GM21526 (cell line): ENCODE results near the gene PTPRE.
A peak's percentile ranks its signal among the peaks of the same experiment; 100 is the strongest.

Experiments used
- ATAC-seq: cut with Tn5 transposase; IDR thresholded peaks from one replicate; pipeline ENCODE4 v1.9.1; 2021; ENCODE audit warnings: moderate library complexity; ENCODE audit not compliant: unreplicated experiment, low FRiP score

Gene PTPRE, protein sequence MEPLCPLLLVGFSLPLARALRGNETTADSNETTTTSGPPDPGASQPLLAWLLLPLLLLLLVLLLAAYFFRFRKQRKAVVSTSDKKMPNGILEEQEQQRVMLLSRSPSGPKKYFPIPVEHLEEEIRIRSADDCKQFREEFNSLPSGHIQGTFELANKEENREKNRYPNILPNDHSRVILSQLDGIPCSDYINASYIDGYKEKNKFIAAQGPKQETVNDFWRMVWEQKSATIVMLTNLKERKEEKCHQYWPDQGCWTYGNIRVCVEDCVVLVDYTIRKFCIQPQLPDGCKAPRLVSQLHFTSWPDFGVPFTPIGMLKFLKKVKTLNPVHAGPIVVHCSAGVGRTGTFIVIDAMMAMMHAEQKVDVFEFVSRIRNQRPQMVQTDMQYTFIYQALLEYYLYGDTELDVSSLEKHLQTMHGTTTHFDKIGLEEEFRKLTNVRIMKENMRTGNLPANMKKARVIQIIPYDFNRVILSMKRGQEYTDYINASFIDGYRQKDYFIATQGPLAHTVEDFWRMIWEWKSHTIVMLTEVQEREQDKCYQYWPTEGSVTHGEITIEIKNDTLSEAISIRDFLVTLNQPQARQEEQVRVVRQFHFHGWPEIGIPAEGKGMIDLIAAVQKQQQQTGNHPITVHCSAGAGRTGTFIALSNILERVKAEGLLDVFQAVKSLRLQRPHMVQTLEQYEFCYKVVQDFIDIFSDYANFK

DNA sequence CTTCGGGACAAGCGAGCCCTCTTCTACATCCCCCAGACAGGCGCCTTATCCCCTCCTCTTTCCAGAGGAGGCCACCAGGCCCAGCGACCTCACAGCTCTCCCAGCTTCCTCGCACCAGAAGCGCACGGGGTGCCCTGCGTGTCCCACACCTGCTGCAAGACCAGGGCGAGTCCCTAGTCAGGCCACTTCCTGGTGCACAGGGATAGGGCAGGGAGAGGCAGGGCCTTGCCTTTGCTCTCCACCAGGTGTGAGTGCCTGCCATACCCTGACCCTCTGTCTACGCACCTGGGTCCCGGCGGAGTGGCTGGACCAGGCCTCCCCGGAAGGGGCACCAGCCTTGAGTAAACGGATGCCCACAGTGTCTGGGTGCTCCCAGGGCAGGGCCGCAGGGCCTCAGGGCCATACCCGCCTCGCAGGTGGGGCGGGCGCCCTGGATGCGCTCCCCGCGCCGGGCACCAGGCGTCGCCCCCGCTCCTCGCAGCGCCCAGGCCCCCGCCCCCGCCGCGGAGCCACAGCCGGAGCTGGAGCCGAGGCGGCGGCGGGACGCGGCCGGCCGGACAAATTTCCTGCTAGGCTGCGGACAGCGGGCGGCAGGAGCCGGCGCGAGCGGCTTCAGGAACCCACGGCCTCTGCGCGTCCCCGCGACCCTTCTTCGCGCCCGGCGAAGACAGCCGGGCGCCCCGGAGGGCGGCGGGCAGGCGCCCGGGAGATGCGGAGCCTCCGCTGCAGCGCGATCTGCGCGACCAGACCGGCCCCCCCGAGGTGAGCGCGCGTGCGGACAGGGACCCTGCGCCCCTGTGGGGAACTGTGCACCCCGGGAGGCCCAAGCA lies at the start of gene PTPRE:
TSS of gene PTPRE (plus strand) at position 556 of the 830 bp plus-strand sequence. CDS start 133,779 bp downstream, outside the sequence.
- ATAC-seq, result peak; percentile 93

DNA sequence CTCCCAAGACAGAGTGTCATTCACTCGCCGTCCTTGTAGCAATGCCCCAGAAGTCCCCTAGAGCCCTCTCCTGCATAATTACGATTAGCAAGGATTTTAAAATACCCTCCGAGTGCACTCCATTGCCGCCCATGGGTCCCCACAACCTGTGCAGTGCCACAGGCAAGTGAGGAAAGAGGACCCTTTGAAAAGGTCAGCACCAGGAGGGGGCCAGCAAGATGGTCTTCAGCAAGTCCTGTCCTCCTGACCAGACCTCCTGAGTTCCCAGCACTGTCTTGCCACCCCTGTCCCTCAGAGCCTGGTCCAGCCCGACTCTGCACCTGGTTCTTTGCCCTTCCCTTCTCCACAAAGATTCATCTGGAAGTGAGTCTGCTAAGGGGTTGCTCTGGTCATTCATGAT lies 46.3 kb upstream of the PTPRE start:
- no peak for ATAC-seq

DNA sequence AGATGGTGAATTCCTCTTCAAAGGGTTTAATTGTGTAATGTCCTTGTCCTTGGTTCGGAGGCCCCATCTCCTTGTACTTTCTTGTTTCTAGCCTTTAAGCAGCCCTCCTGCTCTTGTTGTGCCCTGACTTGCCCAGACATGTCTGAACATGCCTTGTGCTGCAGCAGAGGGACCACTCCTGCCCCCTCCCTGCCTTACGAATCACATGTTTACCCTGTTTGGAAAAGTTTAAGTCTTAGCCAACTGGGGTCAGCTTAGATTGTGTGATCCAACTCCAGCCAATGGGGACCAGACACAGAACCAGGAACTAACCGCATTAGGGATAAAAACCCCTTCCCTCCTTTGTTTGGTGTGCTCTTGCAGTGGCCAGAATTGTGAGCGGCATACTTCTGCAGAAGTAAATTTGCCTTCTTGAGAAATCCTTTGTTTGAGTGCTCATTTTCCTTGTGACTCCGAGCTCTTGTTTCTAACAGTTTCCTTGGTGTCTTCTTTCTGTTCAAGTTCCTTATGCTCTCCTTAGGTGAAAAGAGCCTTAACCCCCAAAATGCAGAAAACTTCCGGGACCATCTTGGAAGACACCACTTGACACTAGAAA lies 43.6 kb upstream of the PTPRE start:
- no peak for ATAC-seq

DNA sequence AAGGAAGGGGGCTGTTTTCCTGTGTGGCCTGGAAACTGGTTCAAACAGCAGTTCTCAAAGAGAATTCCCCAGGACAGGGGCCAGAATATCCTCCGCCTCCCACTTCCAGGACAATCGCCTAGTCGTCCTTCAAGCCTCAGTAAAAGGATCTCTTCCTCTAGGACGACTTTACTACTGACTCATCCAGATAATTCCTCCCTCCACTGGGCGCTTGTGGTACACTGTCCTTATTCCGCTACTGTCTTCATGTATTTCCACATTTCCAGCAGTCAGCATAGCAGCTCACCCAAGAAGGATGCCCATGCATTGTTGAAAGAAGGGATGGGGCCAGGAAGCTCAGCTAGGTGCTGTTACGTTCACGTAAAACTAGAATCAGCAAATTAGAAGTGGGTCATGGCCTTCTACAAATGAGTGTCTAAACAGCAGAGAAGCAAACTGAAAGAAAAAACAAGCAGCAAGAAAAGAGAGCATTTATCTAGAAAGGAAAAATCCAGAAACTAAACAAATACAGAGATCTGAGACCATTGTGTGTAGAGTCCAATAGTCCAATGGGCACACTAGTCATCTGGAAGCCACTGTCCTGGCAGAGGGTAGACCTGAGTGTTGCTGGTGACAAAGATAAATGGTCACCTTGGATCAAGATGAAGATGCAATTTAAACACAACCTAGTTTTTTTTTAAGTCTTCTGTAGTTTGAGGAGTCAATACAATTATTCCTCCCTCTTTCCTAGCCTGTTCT lies 40.5 kb upstream of the PTPRE start:
- ATAC-seq, result no peak

DNA sequence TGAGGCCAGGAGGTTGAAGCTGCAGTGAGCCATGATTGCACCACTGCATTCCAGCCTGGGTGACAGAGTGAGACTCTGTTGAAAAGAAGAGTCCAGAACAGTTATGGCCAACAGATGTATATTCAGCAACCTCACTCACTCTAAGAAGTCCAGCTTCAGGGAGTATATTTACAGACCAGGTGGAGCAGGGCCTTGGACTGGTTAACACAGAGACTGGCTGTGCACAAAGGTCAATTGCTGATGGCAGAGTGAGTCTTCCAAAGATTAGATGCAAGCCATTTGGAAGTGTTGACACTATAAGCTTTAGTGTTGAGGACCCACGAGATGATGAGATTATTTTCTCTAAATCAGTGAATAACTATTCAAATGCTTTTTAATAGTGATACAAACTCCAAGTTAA lies 39.1 kb upstream of the PTPRE start:
- no peak for ATAC-seq

DNA sequence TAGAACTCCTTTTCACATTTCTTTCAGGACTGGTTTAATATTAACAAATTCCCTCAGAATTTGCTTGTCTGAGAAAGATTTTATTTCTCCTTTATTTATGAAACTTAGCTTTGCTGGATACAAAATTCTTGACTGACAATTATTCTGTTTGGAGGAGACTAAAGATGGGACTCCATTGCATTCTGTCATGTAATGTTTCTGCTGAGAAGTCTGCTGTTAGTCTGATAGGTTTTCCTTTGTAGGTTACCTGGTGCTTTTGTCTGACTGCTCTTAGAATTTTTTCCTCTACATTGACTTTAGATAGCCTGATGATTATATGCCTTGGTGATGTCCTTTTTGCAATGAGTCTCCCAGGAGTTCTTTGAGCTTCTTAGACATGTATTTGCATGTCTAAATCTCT lies 37.6 kb upstream of the PTPRE start:
- no peak for ATAC-seq

DNA sequence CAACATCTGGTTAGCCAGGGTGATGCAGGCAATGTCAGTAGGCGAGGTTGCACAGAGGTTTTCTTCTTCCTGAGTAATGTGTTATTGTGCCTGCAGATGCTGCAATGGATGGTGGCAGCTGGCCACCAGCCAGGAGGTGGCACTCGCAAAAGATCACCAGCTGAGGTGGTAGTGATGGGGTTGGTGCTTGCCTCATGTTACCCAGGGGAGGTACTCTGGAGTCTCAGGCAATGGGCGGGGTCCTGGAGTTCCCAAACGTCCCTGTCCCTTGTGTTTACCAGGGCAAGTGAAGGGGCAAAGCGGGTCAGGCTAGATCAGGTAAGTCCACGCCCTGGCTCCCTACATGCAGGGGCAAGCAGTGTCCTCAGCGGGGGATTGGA lies 35.3 kb upstream of the PTPRE start:
- ATAC-seq, result no peak

DNA sequence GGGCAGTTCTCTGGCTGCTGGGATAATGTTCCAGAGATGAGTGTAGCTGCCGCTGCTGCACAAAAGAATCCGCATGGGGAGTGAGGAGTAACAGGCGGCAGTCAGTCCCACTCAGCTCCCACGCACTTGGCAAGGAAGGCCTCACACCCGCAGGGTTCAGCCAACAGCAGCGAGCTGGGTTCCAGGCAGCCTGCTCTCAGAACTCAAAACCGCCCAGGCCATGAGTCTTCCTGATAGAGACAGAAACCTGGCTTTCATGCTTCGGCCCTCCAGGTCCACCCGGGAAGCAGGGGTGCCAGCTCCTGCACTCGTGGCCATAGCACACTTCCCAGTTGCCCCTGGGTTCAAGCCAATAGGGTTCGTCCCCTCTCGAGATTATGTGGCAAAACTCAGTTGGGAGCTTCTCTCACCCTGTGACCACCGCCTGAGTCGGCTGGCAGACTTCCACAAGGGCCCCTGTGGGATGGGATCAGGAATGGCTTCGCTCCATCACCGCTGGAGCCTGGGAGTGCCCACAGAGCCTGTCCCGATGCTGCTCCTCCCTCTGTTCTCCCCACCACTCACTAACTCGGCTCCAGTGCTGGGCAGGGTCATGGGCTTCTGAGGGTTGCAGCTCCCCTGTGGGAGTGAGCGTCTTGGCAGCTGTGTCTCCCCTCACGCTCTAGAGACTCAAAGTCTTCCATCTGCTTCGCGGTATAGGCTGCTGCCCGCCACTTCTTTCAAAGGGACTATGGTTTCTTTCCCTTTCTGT lies 34.7 kb upstream of the PTPRE start:
- no peak for ATAC-seq

DNA sequence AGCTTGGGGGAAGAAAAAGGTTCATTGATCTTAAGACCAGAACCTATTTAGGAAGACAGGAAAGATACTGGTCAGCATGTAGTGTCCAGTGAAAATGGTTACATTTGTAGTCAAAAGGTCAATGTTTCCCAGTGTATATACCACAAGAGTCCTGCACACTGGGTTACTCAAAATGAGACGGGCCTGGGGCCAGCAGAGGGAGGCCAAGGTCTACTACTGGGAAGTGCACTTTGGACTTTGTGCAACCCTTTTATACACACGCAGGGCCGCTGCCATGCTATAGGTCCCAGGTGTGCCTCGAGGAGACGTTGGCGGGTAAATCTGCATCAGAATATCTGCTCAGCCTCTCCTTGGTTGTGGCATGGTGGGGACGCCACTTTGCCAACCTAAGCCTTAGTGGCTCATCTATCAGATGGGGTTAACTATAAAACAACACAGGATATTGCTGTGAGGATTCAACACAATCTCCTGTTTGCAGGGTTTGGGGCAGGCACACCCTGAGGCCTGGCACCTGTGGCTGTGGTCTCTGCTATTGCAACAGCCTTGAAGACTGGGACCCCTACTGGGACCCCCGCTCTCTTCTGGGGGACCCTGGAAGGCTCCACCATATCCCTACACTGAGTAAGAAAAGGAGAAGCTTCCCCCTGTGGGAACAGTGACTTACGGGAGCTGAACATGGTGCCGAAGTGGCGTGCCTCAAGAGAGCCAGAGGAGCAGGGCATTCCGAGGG lies 33.9 kb upstream of the PTPRE start:
- ATAC-seq, result no peak

DNA sequence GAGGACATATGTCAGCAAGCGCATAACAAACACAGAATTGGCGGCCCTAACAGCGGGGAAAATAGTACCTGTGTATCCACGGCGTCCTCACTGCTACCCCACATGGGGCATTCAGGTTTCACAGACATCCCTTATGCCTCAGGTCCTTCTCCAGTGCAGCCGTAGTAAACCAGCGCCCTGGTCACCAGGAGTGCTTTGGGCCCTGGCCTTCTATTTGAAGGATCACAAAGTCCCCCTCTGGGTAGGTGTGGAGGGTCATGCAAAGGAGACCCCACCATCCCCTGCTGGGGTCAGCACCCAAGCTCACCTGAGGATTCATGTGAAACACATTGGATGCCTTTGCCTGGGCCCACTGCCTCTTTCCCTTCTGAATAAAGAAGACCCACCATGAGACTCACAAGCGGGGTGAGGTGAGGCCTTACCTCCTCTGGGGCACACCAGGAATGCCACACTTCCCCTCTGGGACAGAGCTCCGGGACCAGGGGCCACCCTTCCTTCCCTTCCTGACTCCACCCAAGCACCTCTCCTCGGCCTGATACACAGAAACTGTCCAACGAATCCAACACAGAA lies 32.9 kb upstream of the PTPRE start:
- no peak for ATAC-seq

DNA sequence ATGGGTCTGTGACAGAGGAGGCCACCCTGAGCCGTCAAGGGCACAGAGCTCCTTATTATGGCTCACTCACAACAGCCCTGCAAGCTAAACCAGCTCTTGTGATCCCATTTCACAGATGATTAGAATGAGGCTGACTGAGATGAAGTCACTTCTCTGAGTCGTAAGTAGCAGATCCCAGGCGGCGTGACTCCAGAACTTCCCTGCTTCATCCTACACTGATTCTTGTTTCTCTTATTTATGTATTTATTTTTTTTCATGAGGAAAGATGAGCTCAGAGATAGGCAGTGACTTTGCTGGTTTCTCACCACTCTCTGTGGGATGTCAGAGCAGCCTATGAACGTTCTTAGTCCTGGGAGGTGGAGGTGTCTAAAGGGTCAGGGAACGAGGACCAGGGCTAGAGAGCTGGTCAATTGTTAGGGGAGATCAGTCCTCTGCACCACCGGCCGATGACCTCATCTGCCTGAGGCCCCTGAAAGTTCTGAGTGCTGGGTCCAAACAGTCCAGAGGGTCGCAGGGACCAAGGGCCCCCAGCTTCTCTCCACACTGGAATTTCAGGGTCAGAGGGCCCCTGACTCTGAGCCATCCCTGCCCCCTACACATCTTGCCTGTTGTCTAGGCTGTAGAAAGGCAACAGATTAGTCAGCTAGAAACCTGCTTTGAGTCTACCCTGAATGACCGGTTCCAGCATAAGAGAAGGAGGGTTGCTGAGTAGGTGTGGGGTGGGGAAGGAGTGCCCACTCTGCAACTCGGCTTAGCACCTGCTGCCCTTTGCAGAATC lies 32.0 kb upstream of the PTPRE start:
- ATAC-seq, result no peak

DNA sequence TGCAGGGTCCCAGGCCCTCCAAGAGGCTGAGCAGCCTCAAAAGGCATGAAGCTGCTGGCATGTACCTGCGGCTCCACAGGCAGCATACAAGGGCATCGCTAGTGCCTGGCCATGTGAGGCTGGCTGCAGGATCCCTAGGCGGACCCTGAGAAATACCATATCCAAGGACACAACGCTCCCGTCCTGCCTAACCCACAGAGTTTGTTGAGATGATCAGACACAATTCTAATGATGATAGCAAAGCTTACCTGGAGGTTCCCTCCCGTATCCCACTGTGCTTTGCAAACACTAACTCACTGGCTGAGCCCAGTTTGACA lies 31.5 kb upstream of the PTPRE start:
- no peak for ATAC-seq

DNA sequence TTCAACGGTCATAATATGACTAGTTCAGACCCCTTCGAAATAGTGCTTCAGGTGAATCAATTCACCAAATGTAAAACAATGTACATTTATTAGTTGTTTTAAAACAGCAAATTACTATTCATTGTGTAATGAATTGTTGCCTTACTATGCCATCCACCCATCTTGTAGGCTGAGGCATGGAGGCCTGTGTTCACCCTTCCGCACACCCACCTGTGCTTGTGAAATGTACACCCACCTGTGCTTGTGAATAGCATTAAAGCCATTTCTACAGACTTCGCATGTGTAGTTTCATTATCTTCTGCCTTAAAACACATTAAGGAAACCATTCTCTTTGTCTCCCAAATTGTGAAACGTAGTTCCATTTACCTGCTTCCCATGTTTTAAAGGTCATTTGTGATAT lies 31.0 kb upstream of the PTPRE start:
- no peak for ATAC-seq

DNA sequence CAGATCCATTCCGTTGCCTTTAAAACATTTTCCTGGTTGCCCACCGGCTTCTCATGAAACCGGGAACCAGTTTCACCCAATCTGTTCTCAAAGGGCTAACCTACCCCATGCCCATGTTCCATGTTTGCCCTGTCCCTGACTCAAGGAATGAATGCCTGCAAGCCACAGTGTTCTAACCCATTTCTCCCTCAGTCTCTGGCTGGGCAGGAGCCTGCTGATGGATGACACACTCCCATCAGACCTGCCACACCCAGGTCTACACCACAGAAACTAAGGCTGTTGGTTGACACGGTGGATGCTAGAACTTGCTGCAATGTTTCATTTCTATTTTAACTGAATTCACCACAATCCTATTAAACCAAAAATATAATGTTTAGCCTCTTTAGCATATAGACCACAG lies 29.8 kb upstream of the PTPRE start:
- ATAC-seq, result no peak

DNA sequence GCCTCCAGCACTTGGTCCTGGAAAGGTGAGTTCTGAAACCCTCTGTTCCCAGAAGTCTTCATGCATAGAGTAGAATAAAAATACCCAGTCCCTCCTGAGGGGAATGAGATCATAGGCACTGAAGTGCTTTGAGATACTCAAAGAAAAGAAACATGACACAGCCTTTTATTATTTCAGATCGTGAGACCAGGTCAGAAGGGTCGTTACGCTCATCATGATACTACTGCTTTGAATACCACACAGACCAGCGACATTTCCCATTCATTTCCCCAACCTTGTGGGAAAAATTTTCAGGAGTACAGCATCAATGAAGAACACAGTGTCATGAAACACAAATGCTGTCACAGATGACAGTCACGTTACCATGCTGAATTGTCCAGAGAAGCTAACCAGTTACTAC lies 29.2 kb upstream of the PTPRE start:
- no peak for ATAC-seq

DNA sequence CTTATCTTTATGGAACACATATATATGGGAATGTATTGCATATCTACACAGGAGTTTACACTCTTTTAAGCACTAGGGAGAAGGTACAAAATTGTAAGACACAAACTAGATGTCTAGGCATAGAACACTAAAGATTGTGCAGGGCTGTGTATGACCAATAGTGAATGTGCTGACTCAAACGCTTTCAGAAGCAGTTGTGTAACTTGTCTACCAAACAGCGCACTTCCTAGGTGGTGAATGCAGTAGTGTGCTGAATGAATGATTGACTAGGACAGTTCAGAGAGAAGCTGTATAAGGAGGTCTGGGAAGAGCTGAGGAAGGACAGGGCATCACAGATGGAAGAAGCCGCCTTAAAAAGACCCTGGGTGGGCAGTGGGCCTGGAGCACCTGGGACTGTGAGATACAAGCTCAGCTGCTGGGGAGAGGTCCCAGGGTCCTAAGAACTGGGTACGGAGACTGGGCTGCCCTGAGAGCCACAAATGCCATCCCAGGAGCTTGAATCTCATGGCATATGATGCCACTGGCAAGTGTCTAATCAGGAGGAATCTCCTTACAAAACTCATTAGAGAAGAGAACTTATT lies 28.3 kb upstream of the PTPRE start:
- no peak for ATAC-seq

DNA sequence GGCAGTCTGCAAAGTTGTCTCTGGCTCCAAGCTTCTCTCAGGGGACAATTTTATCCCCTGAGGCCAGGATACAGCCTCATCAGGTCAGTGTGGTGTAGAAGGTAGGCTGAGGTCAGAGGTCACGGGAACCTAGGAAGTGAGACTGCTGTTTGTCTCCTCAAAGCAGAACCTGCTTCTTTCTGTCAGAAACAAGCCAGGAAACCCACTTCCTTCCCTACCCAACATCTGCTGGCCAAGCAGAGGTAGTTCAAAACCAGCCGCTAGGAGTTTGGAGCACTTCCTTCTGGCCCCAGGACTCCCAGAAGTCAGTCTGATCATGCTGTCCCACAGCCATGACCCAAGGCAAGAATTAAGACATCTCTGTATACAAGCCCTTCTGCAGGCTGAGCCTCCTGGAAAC lies 26.3 kb upstream of the PTPRE start:
- ATAC-seq, result no peak

DNA sequence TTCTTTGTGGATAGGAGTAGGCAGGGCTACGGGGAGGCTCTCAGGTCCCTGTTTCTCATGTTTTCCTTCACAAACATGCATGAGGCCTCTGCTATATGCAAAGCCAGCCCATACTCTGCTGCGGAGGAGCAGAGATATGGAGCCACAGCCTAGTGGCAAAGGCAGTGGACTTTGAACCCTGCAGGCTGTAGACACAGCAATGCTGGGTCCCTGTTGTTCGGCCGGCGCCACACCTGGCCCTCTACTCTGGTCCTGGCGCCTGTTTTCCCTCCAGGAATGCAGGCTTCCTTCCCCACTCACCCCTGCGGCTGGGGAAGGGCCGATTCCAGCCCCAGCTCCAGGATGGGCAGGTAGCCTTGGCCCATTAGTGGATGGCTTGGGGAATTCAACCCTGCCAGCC lies 25.6 kb upstream of the PTPRE start:
- no peak for ATAC-seq
